Central memory CD4-positive, alpha-beta T cell (primary cell): ENCODE data around the gene DOCK10.

ENCODE experiments used
- DNase-seq: peaks from one replicate; pipeline ENCODE4 v3.0.0; 2022

DOCK10 gene

GRCh38 chr2:224869601-224870233, 172.6 kb downstream of the DOCK10 start:
- DNase-seq = no peak

- DNase-seq = no peak
Measured at GRCh38 chr2:224865016-224865415, 177.3 kb downstream of the DOCK10 start.

GRCh38 chr2:224861266-224861665, 181.0 kb downstream of the DOCK10 start:
- no peak for DNase-seq

GRCh38 chr2:224860786-224861185, 181.5 kb downstream of the DOCK10 start:
- DNase-seq = no peak

- no peak for DNase-seq
Measured at GRCh38 chr2:224851811-224852210, 190.5 kb downstream of the DOCK10 start.

- no peak for DNase-seq
Measured at GRCh38 chr2:224850081-224850480, 192.2 kb downstream of the DOCK10 start.

- no peak for DNase-seq
Measured at GRCh38 chr2:224849264-224849663, 193.0 kb downstream of the DOCK10 start.

GRCh38 chr2:224847961-224848850, 194.1 kb downstream of the DOCK10 start:
- no peak for DNase-seq

GRCh38 chr2:224847381-224847780, 194.9 kb downstream of the DOCK10 start:
- no peak for DNase-seq

GRCh38 chr2:224846686-224847085, 195.6 kb downstream of the DOCK10 start:
- no peak for DNase-seq

GRCh38 chr2:224846161-224846560, 196.1 kb downstream of the DOCK10 start:
- DNase-seq = no peak

GRCh38 chr2:224843141-224843540, 199.1 kb downstream of the DOCK10 start:
- no peak for DNase-seq

GRCh38 chr2:224841910-224842309, 200.4 kb downstream of the DOCK10 start:
- no peak for DNase-seq

- DNase-seq = no peak
Measured at GRCh38 chr2:224838335-224838734, 203.9 kb downstream of the DOCK10 start.

- no peak for DNase-seq
Measured at GRCh38 chr2:224837558-224837957, 204.7 kb downstream of the DOCK10 start.

GRCh38 chr2:224837066-224837465, 205.2 kb downstream of the DOCK10 start:
- no peak for DNase-seq

- DNase-seq = no peak
Measured at GRCh38 chr2:224836263-224836662, 206.0 kb downstream of the DOCK10 start.

- DNase-seq = no peak
Measured at GRCh38 chr2:224835405-224835804, 206.9 kb downstream of the DOCK10 start.

- no peak for DNase-seq
Measured at GRCh38 chr2:224833986-224834385, 208.3 kb downstream of the DOCK10 start.

GRCh38 chr2:224832207-224832606, 210.1 kb downstream of the DOCK10 start:
- DNase-seq = no peak

- DNase-seq = no peak
Measured at GRCh38 chr2:224831530-224831929, 210.7 kb downstream of the DOCK10 start.

GRCh38 chr2:224820283-224820991, 221.8 kb downstream of the DOCK10 start:
- DNase-seq = no peak

- DNase-seq = no peak
Measured at GRCh38 chr2:224819075-224819474, 223.2 kb downstream of the DOCK10 start.

- DNase-seq = no peak
Measured at GRCh38 chr2:224817676-224818075, 224.6 kb downstream of the DOCK10 start.
